Measurements from ENCODE around the gene AIFM3.
"Not testable (repeated sequence)": the region's sequence is repeated elsewhere in the genome, so short reads cannot be mapped to it uniquely, and the experiment has no call there.

AIFM3 gene

GRCh38 chr22:21001601-21002325, 34.7 kb downstream of the AIFM3 start, which contains the start of gene THAP7:
THAP7 (minus strand) TSS chr22:21002118; CDS start chr22:21001911, 207 bp downstream.
- Histone ChIP-seq H3K4me3 (ENCODE audit: low read depth, low read length) (peak within 1 kb of the TSS; percentile 71), H3K36me3 (replicated peaks) (peaks cover 21% of the 10 kb centered on the region), H3K27ac (peak within 1 kb of the TSS; percentile 98), H3K27me3 (replicated peaks) (no peaks in the 10 kb centered on the region)
- in situ Hi-C loops (cut with HindIII; ENCODE audit: low pct_ligation_motif_present, low sequenced_read_pairs), result no loop called here
- peak; percentile 94 for DNase-seq
- TF ChIP-seq, protein P1, sequence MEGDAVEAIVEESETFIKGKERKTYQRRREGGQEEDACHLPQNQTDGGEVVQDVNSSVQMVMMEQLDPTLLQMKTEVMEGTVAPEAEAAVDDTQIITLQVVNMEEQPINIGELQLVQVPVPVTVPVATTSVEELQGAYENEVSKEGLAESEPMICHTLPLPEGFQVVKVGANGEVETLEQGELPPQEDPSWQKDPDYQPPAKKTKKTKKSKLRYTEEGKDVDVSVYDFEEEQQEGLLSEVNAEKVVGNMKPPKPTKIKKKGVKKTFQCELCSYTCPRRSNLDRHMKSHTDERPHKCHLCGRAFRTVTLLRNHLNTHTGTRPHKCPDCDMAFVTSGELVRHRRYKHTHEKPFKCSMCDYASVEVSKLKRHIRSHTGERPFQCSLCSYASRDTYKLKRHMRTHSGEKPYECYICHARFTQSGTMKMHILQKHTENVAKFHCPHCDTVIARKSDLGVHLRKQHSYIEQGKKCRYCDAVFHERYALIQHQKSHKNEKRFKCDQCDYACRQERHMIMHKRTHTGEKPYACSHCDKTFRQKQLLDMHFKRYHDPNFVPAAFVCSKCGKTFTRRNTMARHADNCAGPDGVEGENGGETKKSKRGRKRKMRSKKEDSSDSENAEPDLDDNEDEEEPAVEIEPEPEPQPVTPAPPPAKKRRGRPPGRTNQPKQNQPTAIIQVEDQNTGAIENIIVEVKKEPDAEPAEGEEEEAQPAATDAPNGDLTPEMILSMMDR (IDR thresholded peaks at IDR 0.05; ENCODE audit: low read depth, low read length, missing control alignments), result no peak

- peaks cover 8% of the 10 kb centered on the region for H3K36me3 ChIP-seq (replicated peaks)
- TF ChIP-seq, protein P1 (IDR thresholded peaks at IDR 0.05; ENCODE audit: low read depth, low read length, missing control alignments), result no peak
- no peak overlapping the region for H3K4me3 ChIP-seq (ENCODE audit: low read depth, low read length)
- DNase-seq, result no peak
- no peak overlapping the region for H3K27ac ChIP-seq
- in situ Hi-C loops (cut with HindIII; ENCODE audit: low pct_ligation_motif_present, low sequenced_read_pairs), result no loop called here
- H3K27me3 ChIP-seq (replicated peaks), result no peaks in the 10 kb centered on the region
Measured at GRCh38 chr22:21003782-21004181, 36.7 kb downstream of the AIFM3 start.

GRCh38 chr22:21009208-21009607, 42.2 kb downstream of the AIFM3 start:
- H3K4me3 ChIP-seq (ENCODE audit: low read depth, low read length); H3K27ac ChIP-seq; DNase-seq; H3K36me3 ChIP-seq (replicated peaks); in situ Hi-C loops (cut with HindIII; ENCODE audit: low pct_ligation_motif_present, low sequenced_read_pairs); H3K27me3 ChIP-seq (replicated peaks): not testable (repeated sequence)

GRCh38 chr22:21009638-21010425, 42.8 kb downstream of the AIFM3 start:
- TF ChIP-seq, protein P1 (IDR thresholded peaks at IDR 0.05; ENCODE audit: low read depth, low read length, missing control alignments), result no peak
- Histone ChIP-seq H3K27me3 (replicated peaks) (no peaks in the 10 kb centered on the region), H3K27ac (no peak overlapping the region), H3K36me3 (replicated peaks) (no peaks in the 10 kb centered on the region), H3K4me3 (ENCODE audit: low read depth, low read length) (no peak overlapping the region)
- in situ Hi-C loops (cut with HindIII; ENCODE audit: low pct_ligation_motif_present, low sequenced_read_pairs), result no loop called here
- peak; percentile 20 for DNase-seq

DNA sequence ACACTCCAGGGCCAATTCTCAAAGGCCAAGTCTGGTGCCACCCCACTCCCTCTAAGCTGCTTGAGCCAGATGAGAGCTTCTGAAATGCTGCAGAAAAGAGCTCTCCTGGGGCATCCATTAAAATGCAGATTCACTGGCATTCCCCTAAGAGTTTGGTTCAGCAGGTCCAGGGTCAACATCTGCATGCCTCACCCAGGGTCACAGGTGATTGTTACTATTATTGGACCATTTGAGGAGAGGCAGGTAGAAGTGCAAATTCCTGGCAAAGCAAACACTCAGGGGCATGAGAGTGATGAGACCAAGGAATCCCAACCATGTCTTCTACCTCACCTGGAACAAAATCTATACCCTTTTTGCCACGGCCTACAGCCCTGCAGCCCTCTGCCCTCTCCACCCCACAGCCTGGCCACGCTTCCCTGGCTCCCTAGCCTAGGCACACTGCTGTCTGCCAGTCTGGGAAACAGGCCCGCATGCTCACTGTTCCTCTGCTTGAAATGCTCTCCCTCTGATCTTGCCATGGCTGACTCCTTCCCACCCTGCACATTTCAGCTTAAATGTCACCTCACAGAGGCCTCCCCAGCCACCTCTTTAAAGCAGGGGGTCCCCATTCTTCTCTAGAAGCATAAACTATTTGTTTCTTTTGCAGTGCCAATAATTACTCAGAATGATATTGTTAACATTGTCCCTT, 43.5 kb downstream of the AIFM3 start:
- Histone ChIP-seq H3K27me3 (replicated peaks) (no peaks in the 10 kb centered on the region), H3K36me3 (replicated peaks) (no peaks in the 10 kb centered on the region), H3K27ac (no peak overlapping the region), H3K4me3 (ENCODE audit: low read depth, low read length) (no peak overlapping the region)
- in situ Hi-C loops (cut with HindIII; ENCODE audit: low pct_ligation_motif_present, low sequenced_read_pairs), result no loop called here
- TF ChIP-seq, protein P1 (IDR thresholded peaks at IDR 0.05; ENCODE audit: low read depth, low read length, missing control alignments), result no peak
- no peak for DNase-seq

Measured in brain microvascular endothelial cell (primary cell).